GM19238 (cell line): ENCODE results near the gene CD68.
"Not testable (repeated sequence)": the region's sequence is repeated elsewhere in the genome, so short reads cannot be mapped to it uniquely, and the experiment has no call there.

Experiments
- DNase-seq: peaks from one replicate; pipeline ENCODE4 v3.0.0; 2011; ENCODE audit warnings: low spot score; ENCODE audit not compliant: insufficient read length

The CD68 gene

DNA sequence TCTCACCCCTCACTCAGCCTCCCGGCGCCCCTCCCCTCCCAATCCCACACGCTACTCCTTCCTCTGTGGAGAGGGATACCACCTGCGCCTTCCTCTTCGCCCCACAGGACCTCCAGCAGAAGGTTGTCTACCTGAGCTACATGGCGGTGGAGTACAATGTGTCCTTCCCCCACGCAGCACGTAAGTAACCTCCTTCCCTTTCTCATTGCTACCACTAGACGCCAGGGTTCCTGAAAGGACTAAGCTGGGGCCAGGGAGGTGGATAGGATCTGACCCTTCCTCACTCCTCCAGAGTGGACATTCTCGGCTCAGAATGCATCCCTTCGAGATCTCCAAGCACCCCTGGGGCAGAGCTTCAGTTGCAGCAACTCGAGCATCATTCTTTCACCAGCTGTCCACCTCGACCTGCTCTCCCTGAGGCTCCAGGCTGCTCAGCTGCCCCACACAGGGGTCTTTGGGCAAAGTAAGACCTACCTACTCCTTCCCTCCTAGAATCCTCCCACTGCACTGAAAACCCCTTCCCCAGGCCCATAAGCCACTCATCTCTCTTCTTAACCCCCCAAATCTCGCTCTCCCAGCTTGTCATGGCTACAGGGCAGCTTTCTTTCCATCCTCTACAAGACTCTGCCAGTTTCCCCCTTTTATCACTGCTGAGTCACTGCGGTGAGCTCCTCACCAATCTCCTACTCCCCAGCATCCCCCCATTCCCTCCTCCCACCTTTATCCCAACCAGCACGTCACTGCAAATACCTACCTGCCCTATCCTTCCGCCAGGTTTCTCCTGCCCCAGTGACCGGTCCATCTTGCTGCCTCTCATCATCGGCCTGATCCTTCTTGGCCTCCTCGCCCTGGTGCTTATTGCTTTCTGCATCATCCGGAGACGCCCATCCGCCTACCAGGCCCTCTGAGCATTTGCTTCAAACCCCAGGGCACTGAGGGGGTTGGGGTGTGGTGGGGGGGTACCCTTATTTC lies 1.5 kb downstream of the CD68 start:
- DNase-seq: no peak

- no peak for DNase-seq
Measured at GRCh38 chr17:7582396-7583252, 3.2 kb downstream of the CD68 start.

DNA sequence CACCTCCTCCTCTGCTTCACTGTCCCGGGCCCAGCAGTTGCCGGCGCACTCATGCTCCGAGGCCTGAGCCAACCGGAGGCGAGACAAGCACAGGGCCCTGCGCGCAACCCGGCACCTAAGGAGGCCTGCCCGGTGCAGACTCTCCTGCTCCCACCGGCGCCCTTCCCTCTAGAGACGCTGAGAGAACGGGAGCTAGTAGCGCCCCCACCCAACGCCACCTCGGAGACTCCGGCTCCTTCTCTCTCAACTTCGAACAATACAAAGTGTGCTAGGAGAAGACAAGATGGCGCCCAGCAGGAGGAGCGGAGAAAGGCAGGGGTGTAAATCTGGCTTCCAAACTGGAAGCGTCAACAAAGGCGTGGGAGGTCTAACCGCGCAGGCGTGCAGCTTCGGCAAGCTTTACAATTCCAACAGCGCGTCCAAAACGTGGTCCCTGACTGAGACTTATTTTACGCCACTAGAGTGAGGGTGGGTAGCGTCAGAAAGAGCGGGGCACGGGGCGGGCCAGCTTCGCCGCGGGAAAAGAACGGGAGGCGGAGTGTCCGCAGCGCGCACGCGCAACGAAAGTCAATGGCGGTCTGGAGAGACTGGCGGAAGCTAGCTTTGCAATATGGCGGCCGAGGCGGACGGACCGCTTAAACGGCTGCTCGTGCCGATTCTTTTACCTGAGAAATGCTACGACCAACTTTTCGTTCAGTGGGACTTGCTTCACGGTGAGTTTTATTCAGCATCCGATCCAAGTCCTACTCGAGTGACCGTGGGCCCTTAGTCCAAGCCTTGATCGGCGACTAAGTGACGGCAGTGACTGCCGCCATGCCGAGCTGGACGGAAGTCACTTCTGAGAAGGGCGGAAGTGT lies 4.0 kb downstream of the CD68 start, which contains the start of gene MPDU1:
Gene MPDU1, plus strand, starts transcription at position 600 of the 857 bp plus-strand sequence. Its CDS starts 11 bp downstream, at position 611.
- peak; percentile 85 for DNase-seq

- no peak for DNase-seq
Measured at GRCh38 chr17:7586673-7587419, 7.4 kb downstream of the CD68 start.

GRCh38 chr17:7587420-7588151 lies 8.1 kb downstream of the CD68 start:
- DNase-seq: no peak

DNA sequence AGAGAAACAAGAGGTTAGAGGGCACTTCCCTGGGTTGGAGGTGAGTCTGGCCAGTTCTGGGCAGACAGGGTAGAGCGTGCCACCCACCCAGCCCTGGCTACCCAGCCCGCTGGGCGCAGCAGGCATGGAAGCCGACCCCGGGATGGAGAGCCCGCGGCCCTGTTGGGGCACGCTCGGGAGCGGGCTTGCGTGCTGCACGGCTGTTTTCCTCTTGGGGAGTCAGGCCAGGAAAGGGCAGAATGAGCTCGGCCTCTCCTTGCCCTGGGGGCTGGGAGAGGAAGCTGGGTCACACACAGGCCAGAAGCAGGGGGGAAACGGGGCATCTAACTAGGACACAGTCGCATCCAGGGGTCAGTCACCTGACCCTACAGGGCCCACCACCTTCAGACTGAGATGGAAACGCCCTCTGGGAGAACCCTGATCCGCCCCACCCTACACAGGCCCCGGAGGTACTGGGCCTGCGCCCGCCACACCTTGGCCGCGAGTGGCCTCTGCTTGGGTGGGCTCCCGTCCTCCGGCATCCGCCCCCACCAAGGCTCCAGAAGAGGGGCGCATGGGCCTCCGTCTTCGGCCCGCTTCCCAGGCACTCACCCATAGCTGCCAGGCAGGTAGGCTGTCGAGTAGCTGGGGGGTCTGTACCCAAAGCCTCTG lies 9.2 kb downstream of the CD68 start:
- DNase-seq: no peak

- peak; percentile 72 for DNase-seq
Measured at GRCh38 chr17:7589204-7589868, 9.9 kb downstream of the CD68 start.

GRCh38 chr17:7589891-7590691 lies 10.7 kb downstream of the CD68 start, which contains the start of gene SOX15:
Gene SOX15 (minus strand): TSS chr17:7590094. CDS start chr17:7589676, 418 bp downstream.
- DNase-seq: no peak

GRCh38 chr17:7590743-7591142 lies 11.3 kb downstream of the CD68 start:
- DNase-seq: no peak

DNA sequence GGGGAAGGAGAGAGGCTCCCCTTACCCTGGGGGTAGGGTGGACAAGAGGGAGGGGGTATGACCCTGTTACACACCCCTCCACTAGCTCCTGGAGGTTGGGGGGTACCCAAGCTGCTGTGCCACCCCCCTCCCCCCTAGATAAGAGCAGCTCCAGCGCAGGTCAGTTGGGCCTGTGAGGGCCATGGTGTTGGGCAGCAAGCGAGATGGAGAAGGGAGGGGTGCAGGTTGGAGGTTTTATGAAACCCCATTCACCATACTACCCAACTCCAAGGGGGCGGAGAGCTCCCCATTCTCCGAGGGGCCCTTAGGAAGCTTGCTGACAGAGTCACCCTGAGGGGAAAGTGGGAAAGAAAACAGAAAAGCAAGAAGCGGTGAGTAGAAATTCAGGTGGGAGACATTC lies 12.2 kb downstream of the CD68 start:
- no peak for DNase-seq

- DNase-seq: no peak
Measured at GRCh38 chr17:7592422-7593021, 13.1 kb downstream of the CD68 start.

DNA sequence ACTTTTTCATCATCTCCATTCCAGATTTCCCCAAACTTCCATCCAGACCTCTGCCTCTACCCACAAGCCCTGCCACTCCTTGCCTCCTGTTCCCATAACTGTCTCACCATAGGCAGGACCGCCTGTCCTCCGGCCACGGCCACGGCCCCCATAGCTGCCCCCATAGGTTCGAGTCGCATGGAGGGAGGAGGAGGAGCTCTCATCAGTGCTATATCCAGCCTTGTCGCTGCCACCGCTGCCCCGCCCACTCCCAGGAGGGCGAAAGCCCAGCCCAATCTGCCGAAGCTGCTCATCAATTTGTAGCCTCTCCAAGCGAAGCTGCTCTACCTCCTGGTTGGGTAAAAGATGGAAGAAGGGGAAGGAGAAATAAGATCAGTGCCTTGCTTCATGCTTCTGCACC lies 13.9 kb downstream of the CD68 start:
- no peak for DNase-seq

DNA sequence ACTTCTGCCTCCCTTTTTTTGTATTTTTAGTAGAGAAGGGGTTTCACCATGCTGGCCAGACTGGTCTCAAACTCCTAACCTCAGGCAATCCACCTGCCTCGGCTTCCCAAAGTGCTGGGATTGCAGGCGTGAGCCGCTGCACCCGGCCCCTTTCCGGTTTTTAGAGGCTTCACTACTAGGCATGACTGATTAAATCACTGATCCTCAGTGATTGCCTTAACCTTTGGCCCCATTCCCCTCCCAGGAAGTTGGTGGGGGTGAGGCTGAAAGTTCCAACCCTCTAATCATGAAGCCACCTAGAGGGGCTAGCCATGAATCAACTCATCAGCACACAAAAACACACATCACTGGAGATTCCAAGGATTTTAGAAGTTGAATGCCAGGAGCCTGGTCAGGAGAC lies 18.1 kb downstream of the CD68 start:
- not testable (repeated sequence) for DNase-seq

DNA sequence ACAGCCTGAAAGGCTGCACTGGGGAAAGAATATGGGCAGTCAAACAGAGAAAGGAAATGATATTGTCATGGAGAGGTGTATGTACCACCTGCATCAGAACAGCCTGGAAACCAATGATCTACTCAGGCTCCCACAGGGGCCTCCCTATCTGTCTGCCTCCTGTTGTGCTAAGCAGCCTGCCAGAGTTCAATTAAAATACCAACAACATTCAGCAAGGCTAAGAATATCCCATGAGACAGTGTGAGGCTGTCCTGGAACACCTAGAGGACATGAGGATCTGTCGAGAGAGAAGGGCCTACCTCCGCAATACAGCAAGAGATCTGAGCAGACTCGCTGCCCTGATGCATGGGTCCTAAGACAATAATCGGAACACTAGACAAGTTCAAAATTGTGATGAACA lies 26.8 kb downstream of the CD68 start:
- no peak for DNase-seq

DNA sequence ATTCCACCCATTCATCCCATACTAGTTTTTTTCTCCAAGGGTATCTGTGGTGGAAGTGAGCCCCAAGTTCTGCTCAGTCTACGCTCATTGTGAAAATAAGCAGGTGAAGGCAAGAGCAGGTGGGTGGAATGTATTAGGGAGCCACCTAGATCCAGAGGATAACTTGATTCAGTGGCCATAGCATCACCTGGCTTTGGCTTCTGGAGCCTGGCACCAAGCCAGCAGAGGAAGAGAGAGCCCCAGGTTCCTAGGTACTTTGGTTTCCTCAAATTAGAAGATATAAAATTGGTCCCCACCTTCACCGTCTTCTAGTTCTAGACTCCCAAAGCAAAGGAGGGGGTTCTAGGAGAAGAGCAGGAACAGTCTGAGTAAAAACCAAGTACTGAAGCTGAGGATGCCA lies 31.2 kb downstream of the CD68 start:
- DNase-seq: no peak

- no peak for DNase-seq
Measured at GRCh38 chr17:7611635-7612293, 32.3 kb downstream of the CD68 start.

DNA sequence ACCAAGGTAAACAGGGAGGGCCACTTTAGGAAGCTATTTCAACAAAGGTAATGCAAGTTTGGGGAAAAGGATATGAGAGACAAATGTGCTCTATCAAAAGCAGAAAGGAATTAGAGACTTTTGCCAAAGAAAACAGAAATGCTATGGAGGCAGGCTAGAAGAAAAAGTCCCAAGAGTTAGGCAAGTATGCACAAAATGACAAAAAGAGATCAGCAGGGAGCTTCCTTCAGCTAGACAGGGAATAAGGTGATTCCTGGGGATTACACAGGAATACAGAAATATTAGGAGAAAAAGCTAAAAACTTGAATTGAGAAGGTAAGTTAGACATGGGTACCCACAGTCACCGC lies 32.8 kb downstream of the CD68 start:
- no peak for DNase-seq
